Measurements from ENCODE around the gene DHRS3. TPM values are rescaled to one million over a fixed set of nuclear protein-coding genes. Genes with fewer than 3 reads are reported as not detected.

DHRS3 gene, protein sequence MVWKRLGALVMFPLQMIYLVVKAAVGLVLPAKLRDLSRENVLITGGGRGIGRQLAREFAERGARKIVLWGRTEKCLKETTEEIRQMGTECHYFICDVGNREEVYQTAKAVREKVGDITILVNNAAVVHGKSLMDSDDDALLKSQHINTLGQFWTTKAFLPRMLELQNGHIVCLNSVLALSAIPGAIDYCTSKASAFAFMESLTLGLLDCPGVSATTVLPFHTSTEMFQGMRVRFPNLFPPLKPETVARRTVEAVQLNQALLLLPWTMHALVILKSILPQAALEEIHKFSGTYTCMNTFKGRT
- total RNA-seq, result 100 to 1,000 TPM; 117 to 123 TPM
- 31.9 TPM for polyA plus RNA-seq

DNA sequence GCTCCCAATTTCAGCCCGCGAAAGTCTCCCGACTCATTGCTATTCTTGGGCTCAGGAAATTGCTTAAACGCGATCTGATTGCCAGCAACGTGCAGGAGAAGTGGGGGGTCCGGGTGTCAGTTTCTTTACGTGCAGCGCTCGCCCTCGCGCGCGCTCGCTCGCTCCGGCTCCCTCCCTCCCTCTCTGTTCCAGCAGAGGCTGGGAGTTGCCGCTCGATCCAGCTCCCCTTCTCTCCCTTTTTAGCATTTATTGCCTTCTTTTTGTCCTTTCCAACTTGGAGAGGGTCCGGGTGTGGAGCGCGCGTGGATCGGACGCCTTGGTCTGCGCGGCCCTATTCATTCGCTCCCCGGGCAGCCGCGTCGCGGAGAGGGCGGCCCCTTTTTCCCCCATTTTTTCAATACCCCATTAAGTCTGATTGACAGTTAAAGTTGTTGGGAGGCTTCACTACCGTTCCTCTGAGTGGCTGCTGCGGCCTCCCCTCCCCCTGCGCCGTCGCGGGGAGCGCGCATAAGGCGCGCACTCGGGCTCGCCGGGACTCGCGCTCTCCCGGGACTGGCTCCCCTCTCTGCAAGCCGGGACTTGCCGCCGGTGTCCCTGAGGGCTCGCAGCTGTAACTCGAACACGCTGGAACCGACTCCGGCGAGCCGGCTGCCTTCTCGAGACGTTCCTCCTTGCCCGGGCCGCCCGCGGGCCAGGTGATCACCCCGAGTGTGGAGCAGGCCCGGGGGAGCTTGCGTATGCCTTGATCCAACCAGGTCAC lies at the start of gene DHRS3:
TSS of gene DHRS3 (minus strand) at position 310 of the 760 bp plus-strand sequence. CDS start 862 bp downstream, outside the sequence.
- ChIA-PET POLR2A (interaction anchor here (0.6 to 2.2 kb wide), 12 partner anchors 14 to 347 kb away, joined by 3 to 24 read pairs (median 5); no protein-coding TSS in a partner anchor), CTCF (interaction anchor here (0.7 to 7.9 kb wide), 23 partner anchors 11 to 340 kb away, joined by 3 to 124 read pairs (median 4); no protein-coding TSS in a partner anchor)
- H3K4me3 Mint-ChIP-seq, result peak within 1 kb of the TSS; percentile 98 to 99 (median 98)
- peaks cover 0 to 10% of the 10 kb centered on the region in 2 donors for H3K27me3 Mint-ChIP-seq
- peak; percentile 58 to 85 (median 76) for DNase-seq
- H3K4me1 Mint-ChIP-seq, result peaks cover 53 to 61% (median 59%) of the 10 kb centered on the region in 3 donors
- Histone ChIP-seq H3K27ac (ENCODE audit: low read depth, low read length) (peak within 1 kb of the TSS; percentile 85), H3K9me3 (ENCODE audit: low read length) (no peaks in the 10 kb centered on the region), H3K27me3 (ENCODE audit: insufficient read depth, low read length, poor library complexity, severe bottlenecking) (no peaks in the 10 kb centered on the region), H3K36me3 (ENCODE audit: insufficient read depth, low read length) (peaks cover 4% of the 10 kb centered on the region), H3K4me1 (ENCODE audit: insufficient read depth, low read length) (peaks cover 45% of the 10 kb centered on the region), H3K4me3 (ENCODE audit: low read length) (peak within 1 kb of the TSS; percentile 92)
- H3K27ac Mint-ChIP-seq, result peak within 1 kb of the TSS; percentile 88 to 97 (median 96)
- peaks cover 0 to 2% (median 0%) of the 10 kb centered on the region in 5 donors for H3K9me3 Mint-ChIP-seq
- peaks cover 0 to 39% (median 2%) of the 10 kb centered on the region in 3 donors for H3K36me3 Mint-ChIP-seq

- H3K4me3 ChIP-seq (ENCODE audit: low read length), result no peak overlapping the region
- H3K27me3 Mint-ChIP-seq, result peaks cover 5 to 7% of the 10 kb centered on the region in 2 donors
- no peak overlapping the region for H3K27ac Mint-ChIP-seq
- H3K27me3 ChIP-seq (ENCODE audit: insufficient read depth, low read length, poor library complexity, severe bottlenecking), result no peaks in the 10 kb centered on the region
- H3K36me3 Mint-ChIP-seq, result peaks cover 0 to 8% (median 0%) of the 10 kb centered on the region in 3 donors
- no peaks in the 10 kb centered on the region for H3K4me1 ChIP-seq (ENCODE audit: insufficient read depth, low read length)
- H3K4me3 Mint-ChIP-seq, result no peak overlapping the region
- no peak overlapping the region for H3K27ac ChIP-seq (ENCODE audit: low read depth, low read length)
- no peaks in the 10 kb centered on the region for H3K36me3 ChIP-seq (ENCODE audit: insufficient read depth, low read length)
- CTCF ChIA-PET, result interaction anchor here (0.9 kb wide), 1 partner anchor 65 kb away, joined by 3 read pairs; no protein-coding TSS in a partner anchor
- H3K9me3 ChIP-seq (ENCODE audit: low read length), result no peaks in the 10 kb centered on the region
- DNase-seq, result no peak
- POLR2A ChIA-PET, result interaction anchor here (0.9 kb wide), 1 partner anchor 45 kb away, joined by 5 read pairs; no protein-coding TSS in a partner anchor
- H3K4me1 Mint-ChIP-seq, result no peaks in the 10 kb centered on the region
- peaks cover 0 to 6% (median 0%) of the 10 kb centered on the region in 5 donors for H3K9me3 Mint-ChIP-seq
Observed at GRCh38 chr1:12666141-12666735, 48.2 kb upstream of the DHRS3 start.

DNA sequence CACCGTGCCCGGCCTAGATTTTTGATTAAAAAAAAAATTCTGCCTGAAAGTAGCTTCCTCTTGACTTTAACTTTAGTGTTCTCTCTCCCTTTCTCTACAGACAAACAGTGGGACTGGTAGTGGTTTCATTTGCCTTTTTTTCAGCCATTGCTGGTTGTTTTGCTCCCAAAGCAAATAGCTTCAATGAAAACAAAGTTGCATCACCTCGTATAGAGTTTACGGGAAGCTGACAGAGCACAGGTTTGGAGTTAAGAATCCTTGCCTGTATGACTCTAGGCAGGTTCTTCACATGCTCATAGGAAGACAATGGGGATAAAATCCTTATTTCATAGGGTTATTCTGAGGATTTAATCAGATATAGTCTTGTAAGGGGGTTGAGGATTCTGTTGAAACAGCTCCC lies 47.5 kb upstream of the DHRS3 start:
- Mint-ChIP-seq H3K9me3 (peaks cover 0 to 6% (median 0%) of the 10 kb centered on the region in 5 donors), H3K27me3 (peaks cover 5 to 7% of the 10 kb centered on the region in 2 donors), H3K36me3 (peaks cover 0 to 8% (median 0%) of the 10 kb centered on the region in 3 donors), H3K27ac (no peak overlapping the region), H3K4me3 (no peak overlapping the region), H3K4me1 (no peaks in the 10 kb centered on the region)
- CTCF ChIA-PET, result interaction anchor here (1.0 to 1.3 kb wide), 2 partner anchors 9 to 19 kb away, joined by 3 read pairs; no protein-coding TSS in a partner anchor
- Histone ChIP-seq H3K9me3 (ENCODE audit: low read length) (no peaks in the 10 kb centered on the region), H3K27me3 (ENCODE audit: insufficient read depth, low read length, poor library complexity, severe bottlenecking) (no peaks in the 10 kb centered on the region), H3K27ac (ENCODE audit: low read depth, low read length) (no peak overlapping the region), H3K4me3 (ENCODE audit: low read length) (no peak overlapping the region), H3K36me3 (ENCODE audit: insufficient read depth, low read length) (no peaks in the 10 kb centered on the region), H3K4me1 (ENCODE audit: insufficient read depth, low read length) (no peaks in the 10 kb centered on the region)
- no peak for DNase-seq
- POLR2A ChIA-PET, result interaction anchor here (0.9 kb wide), 1 partner anchor 44 kb away, joined by 5 read pairs; no protein-coding TSS in a partner anchor

DNA sequence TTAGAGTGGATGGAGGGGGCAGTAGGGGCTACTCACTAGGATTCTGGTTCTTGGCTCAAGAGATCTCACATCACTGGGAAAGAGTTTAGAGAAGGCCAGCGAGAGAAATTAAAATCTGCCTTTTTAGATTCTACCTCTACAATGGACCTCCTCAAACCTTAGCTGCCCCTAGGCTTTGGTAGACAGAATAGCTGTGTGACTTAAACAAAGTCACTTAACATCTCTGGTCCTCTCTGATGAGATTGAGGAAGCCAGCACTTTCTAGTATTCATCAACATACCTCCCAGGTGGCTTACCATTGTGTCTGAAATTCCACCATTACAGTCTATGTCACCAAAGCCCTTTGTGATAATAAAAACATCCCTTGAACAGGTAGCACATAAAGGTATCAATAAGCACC lies 44.5 kb upstream of the DHRS3 start:
- Mint-ChIP-seq H3K27ac (no peak overlapping the region), H3K9me3 (peaks cover 0 to 4% (median 0%) of the 10 kb centered on the region in 5 donors), H3K4me3 (no peak overlapping the region), H3K36me3 (peaks cover 0 to 3% (median 0%) of the 10 kb centered on the region in 3 donors), H3K4me1 (peaks cover 7% of the 10 kb centered on the region in 3 donors), H3K27me3 (peaks cover 5 to 9% of the 10 kb centered on the region in 2 donors)
- Histone ChIP-seq H3K27me3 (ENCODE audit: insufficient read depth, low read length, poor library complexity, severe bottlenecking) (no peaks in the 10 kb centered on the region), H3K4me3 (ENCODE audit: low read length) (no peak overlapping the region), H3K27ac (ENCODE audit: low read depth, low read length) (no peak overlapping the region), H3K4me1 (ENCODE audit: insufficient read depth, low read length) (peaks cover 5% of the 10 kb centered on the region), H3K36me3 (ENCODE audit: insufficient read depth, low read length) (no peaks in the 10 kb centered on the region), H3K9me3 (ENCODE audit: low read length) (no peaks in the 10 kb centered on the region)
- POLR2A ChIA-PET, result no interaction called here
- CTCF ChIA-PET, result no interaction called here
- no peak for DNase-seq

DNA sequence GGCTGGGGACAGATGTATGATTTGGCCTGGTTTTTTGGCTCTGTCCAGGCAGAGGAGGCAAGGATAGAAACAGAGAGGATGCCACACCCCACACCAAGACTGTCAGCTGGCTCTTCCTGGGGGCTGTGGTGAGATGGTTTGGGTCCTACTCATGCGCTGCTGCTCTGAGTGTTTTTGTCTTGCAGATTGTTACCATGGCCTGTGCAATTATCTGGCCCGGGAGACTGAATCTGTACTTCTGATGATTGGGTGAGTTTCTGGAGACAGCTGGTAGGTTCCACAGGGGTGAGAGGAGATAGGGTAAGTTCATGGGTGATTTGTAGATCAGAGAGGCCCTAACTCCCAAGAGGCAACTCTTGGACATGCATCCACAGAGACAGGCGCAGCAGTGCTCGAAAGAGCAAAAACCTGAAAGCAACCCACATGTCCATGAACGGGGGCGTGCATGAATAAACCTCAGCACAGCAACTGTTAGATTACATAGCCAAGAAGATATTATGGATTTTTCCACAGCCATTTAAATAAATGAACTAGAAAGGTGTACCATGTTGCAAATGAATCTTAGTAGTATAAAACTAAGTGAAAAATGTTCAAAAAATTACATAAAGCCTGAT lies 43.7 kb upstream of the DHRS3 start:
- Histone ChIP-seq H3K4me1 (ENCODE audit: insufficient read depth, low read length) (peaks cover 5% of the 10 kb centered on the region), H3K36me3 (ENCODE audit: insufficient read depth, low read length) (no peaks in the 10 kb centered on the region), H3K9me3 (ENCODE audit: low read length) (no peaks in the 10 kb centered on the region), H3K4me3 (ENCODE audit: low read length) (no peak overlapping the region), H3K27ac (ENCODE audit: low read depth, low read length) (no peak overlapping the region), H3K27me3 (ENCODE audit: insufficient read depth, low read length, poor library complexity, severe bottlenecking) (no peaks in the 10 kb centered on the region)
- Mint-ChIP-seq H3K4me1 (peaks cover 7% of the 10 kb centered on the region in 3 donors), H3K9me3 (peaks cover 0 to 3% (median 0%) of the 10 kb centered on the region in 5 donors), H3K4me3 (no peak overlapping the region), H3K27ac (no peak overlapping the region), H3K36me3 (no peaks in the 10 kb centered on the region), H3K27me3 (peaks cover 5 to 9% of the 10 kb centered on the region in 2 donors)
- POLR2A ChIA-PET, result no interaction called here
- no peak for DNase-seq
- CTCF ChIA-PET, result no interaction called here

DNA sequence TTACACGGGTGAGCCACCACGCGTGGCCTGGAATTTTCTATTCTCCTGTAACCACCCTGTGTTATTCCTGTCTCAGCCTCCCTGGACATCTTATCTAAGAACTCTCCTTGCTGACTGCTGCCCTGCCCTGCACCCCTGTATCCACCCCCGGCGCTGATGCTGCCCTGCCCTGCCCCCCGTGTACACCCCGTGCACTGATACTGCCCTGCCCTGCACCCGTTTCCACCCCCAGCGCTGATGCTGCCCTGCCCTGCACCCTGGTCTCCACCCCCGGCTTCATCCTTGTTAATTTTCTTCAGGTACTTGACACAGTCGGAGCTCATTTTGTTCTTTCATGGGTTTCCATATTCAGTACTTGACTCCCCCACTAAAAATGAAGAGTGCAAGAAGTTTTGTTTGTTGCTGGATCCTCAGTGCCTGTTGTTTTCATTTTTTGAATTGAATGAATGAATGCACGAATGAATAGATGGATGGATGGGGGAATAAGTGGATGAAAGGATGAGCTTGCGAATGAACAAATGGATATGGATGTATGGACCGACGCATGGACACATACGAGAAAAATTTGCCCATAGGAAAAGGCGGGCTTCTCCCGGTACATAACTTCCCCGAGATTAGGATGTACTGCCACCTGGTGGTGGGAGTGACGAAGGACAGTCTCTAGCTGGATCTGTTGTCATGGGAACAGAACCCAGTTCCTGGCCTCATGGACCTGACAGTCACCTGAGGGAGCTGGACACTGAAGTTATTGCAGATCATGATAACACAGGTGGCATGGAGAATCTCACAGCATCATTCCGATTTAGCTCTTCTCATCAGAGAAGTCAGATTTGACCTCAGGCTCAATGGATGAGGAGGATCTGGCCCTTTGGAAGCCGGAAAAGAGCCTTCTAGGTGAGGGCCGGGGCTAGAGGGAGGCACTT lies 40.8 kb upstream of the DHRS3 start:
- Histone ChIP-seq H3K27ac (ENCODE audit: low read depth, low read length) (no peak overlapping the region), H3K4me3 (ENCODE audit: low read length) (no peak overlapping the region), H3K4me1 (ENCODE audit: insufficient read depth, low read length) (peaks cover 5% of the 10 kb centered on the region), H3K27me3 (ENCODE audit: insufficient read depth, low read length, poor library complexity, severe bottlenecking) (no peaks in the 10 kb centered on the region), H3K36me3 (ENCODE audit: insufficient read depth, low read length) (no peaks in the 10 kb centered on the region), H3K9me3 (ENCODE audit: low read length) (no peaks in the 10 kb centered on the region)
- Mint-ChIP-seq H3K9me3 (peaks cover 0 to 3% (median 0%) of the 10 kb centered on the region in 5 donors), H3K27ac (peak overlapping the region in 1 of 8 donors; percentile 68), H3K4me3 (peak overlapping the region in 1 of 7 donors; percentile 26), H3K36me3 (no peaks in the 10 kb centered on the region), H3K4me1 (peaks cover 7% of the 10 kb centered on the region in 3 donors), H3K27me3 (peaks cover 5 to 9% of the 10 kb centered on the region in 2 donors)
- DNase-seq, result peak; percentile 55 to 81 (median 61)
- ChIA-PET POLR2A (no interaction called here), CTCF (interaction anchor here (0.7 to 4.3 kb wide), 36 partner anchors 9 to 539 kb away, joined by 3 to 22 read pairs (median 4); partner anchors contain the start of genes AADACL4 and DHRS3)

Measured in CD8-positive, alpha-beta memory T cell (primary cell).